Left lung (tissue), 10 donors: Measurements from ENCODE around the gene CST3. TPM values are rescaled to one million over a fixed set of nuclear protein-coding genes. Genes with fewer than 3 reads are reported as not detected.

Source experiments
- ATAC-seq: fragments of 200-7000 bp; cut with Tn5 transposase; one replicate; pipeline ENCODE4 v1.9.1; 2020; ENCODE audit warnings: moderate library complexity
- DNase-seq, 4 donors: peaks; one replicate each; pipeline ENCODE4 v3.0.0-alpha.2; 2013 to 2020
- H3K27ac ChIP-seq, 2 donors: fragments of 200-600 bp; sonication (generic) in 1 of 2; one replicate each; pipeline versions ENCODE4 v1.5.0 to v1.8.0; 2020 to 2021
- H3K27me3 ChIP-seq, 2 donors: fragments of 200-600 bp; sonication (generic) in 1 of 2; one replicate each; pipeline versions ENCODE4 v1.5.0 to v1.8.0; 2020 to 2021
- H3K36me3 ChIP-seq, 2 donors: fragments of 200-600 bp; sonication (generic) in 1 of 2; one replicate each; pipeline versions ENCODE4 v1.5.0 to v1.8.0; 2020 to 2021
- H3K4me1 ChIP-seq, 2 donors: fragments of 200-600 bp; one replicate each; pipeline ENCODE4 v1.8.0; 2021
- H3K4me3 ChIP-seq, 2 donors: fragments of 200-600 bp; sonication (generic) in 1 of 2; one replicate each; pipeline versions ENCODE4 v1.5.0 to v1.8.0; 2020 to 2021; ENCODE audit warnings: mild to moderate bottlenecking in 1 of 2
- H3K9me3 ChIP-seq, 2 donors: fragments of 200-600 bp; sonication (generic) in 1 of 2; one replicate each; pipeline versions ENCODE4 v1.5.0 to v1.8.0; 2020 to 2021
- intact Hi-C, 2 donors: fragments of 100-400 bp; cut with DNase I; formaldehyde crosslinking; loops; one replicate each; pipeline versions ENCODE4 v1.11.2 to v1.14.2; 2022
- polyA plus RNA-seq, 6 donors: library from polyadenylated mRNA; unstranded; fragments of 120-200 nt; gene quantifications; one replicate each; pipeline ENCODE4 v1.2.1, GENCODE V29; 2013; ENCODE audit not compliant: insufficient read length in 6 of 6
- total RNA-seq, 2 donors: library from RNA; stranded (reverse); fragmentation: NEBNext Ultra II Directional; extraction: Animal tissue kit (Norgen Biotek cat#: 25700); gene quantifications; one replicate each; pipeline ENCODE4 v1.2.1, GENCODE V29; 2021
- TF ChIP-seq, protein P1 (sequence below), 2 donors: fragments of 200-600 bp; sonication (generic) in 1 of 2; IDR thresholded peaks; one replicate each; pipeline versions ENCODE4 v1.5.0 to v1.8.0; 2021; ENCODE audit warnings: antibody characterized with exemption in 2 of 2
- donor health status: DM: no; HTN: yes; CAD: no.
- donor health status: DM: no; HTN: no; CAD: no.

Gene CST3
- total and polyA plus RNA-seq, 8 donors, result 145 to 714 (median 163) TPM

DNA sequence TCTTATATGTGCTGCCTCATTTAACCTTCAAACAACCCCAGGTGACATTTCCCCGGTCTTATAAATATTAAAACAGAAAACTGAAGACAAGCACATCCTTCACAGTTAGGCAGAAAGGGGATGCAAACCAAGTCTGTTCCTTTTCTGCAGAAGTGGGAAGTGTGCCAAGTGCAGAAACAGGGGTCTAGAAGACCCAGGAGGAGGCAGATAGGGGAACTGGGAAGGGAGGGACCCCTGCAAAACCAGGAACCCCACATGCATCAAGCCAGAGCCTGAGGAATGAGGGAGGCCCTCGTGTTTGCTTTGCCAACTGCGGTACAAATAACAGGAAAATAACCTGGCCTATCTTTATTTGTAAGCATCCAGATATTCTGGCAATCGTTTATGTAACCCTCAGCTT, 17.0 kb upstream of the CST3 start:
- Histone ChIP-seq H3K4me3 (no peak overlapping the region), H3K36me3 (no peaks in the 10 kb centered on the region), H3K4me1 (peaks cover 9 to 29% of the 10 kb centered on the region in 2 donors), H3K9me3 (no peaks in the 10 kb centered on the region), H3K27ac (peak overlapping the region in 1 of 2 donors; percentile 77), H3K27me3 (no peaks in the 10 kb centered on the region)
- intact Hi-C loops, result no loop called here
- DNase-seq (no peak), ATAC-seq (no peak)
- TF ChIP-seq, protein P1, sequence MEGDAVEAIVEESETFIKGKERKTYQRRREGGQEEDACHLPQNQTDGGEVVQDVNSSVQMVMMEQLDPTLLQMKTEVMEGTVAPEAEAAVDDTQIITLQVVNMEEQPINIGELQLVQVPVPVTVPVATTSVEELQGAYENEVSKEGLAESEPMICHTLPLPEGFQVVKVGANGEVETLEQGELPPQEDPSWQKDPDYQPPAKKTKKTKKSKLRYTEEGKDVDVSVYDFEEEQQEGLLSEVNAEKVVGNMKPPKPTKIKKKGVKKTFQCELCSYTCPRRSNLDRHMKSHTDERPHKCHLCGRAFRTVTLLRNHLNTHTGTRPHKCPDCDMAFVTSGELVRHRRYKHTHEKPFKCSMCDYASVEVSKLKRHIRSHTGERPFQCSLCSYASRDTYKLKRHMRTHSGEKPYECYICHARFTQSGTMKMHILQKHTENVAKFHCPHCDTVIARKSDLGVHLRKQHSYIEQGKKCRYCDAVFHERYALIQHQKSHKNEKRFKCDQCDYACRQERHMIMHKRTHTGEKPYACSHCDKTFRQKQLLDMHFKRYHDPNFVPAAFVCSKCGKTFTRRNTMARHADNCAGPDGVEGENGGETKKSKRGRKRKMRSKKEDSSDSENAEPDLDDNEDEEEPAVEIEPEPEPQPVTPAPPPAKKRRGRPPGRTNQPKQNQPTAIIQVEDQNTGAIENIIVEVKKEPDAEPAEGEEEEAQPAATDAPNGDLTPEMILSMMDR (IDR thresholded peaks at IDR 0.05), result no peak

DNA sequence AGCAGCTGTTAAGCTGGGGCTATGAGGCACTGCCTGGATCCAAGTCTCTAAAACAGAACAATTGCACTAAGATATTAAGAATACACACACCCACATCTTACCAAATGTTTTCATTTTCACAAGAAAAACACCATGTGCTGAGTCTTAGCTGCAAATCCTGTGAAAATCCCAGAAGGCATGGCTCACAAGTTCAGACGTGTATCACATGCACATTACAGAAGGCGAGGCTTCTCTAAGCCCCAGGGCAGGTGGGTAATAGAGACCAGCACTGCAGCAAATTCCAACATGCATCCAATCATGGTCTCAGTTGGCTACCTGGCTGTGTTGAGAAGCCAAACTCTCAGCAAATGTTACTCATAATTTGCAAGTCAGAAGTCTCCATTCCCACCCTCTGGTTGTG, 16.2 kb upstream of the CST3 start:
- no peak for DNase-seq
- no peak for ATAC-seq
- no peaks in the 10 kb centered on the region for H3K36me3 ChIP-seq
- no peak overlapping the region for H3K4me3 ChIP-seq
- intact Hi-C loops, result no loop called here
- H3K27me3 ChIP-seq, result no peaks in the 10 kb centered on the region
- no peak overlapping the region for H3K27ac ChIP-seq
- TF ChIP-seq, protein P1 (IDR thresholded peaks at IDR 0.05), result no peak
- no peaks in the 10 kb centered on the region for H3K9me3 ChIP-seq
- peaks cover 9 to 29% of the 10 kb centered on the region in 2 donors for H3K4me1 ChIP-seq

DNA sequence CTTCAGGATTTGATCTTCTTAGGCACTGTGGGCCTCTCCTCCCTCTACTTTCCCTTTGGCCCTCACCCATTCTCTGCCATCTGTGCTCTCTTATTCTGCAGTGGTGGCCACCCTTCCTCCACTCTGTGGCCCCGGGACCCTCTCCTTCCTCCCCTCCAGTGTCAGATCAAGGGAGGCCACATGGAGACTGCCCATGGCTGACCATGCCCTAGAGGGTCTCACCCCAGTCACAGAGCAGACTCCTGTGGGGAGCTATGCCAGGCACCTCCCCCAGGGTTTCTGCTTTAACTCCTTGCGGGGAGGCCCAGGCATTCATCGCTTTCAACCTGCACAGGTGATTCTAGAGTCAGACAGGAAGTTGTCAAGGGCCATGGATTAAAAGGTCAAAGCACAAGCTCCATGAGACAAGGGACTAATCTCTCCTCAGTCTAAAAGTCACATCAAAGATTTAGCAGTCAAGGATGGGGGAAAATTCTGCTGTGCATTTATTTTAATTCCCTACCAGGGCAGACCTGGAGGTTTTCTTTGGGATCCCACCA, 15.7 kb upstream of the CST3 start:
- DNase-seq, result no peak
- Histone ChIP-seq H3K27ac (no peak overlapping the region), H3K4me3 (no peak overlapping the region), H3K27me3 (no peaks in the 10 kb centered on the region), H3K9me3 (no peaks in the 10 kb centered on the region), H3K4me1 (peaks cover 9 to 29% of the 10 kb centered on the region in 2 donors), H3K36me3 (no peaks in the 10 kb centered on the region)
- ATAC-seq, result no peak
- intact Hi-C loops, result no loop called here
- TF ChIP-seq, protein P1 (IDR thresholded peaks at IDR 0.05), result no peak

DNA sequence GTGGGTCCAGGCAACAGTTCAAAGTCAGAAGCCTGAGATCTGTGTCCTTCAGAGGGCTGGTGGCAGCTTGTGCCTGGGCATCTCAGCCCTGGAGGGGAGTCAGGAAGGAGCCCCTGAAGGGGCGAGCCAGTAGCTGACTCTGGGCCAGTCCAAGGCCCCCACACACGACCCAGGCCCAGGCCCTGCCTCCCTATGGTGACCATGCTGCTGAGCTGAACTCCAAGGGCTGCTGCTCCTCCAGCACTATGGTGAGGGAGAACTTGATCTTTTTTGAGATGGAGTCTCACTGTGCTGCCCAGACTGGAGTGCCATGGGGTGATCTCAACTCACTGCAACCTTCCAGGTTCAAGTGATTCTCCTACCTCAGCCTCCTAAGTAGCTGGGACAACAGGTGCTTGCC, 15.2 kb upstream of the CST3 start:
- H3K36me3 ChIP-seq, result no peaks in the 10 kb centered on the region
- intact Hi-C loops, result no loop called here
- no peak overlapping the region for H3K27ac ChIP-seq
- no peaks in the 10 kb centered on the region for H3K27me3 ChIP-seq
- no peaks in the 10 kb centered on the region for H3K9me3 ChIP-seq
- TF ChIP-seq, protein P1 (IDR thresholded peaks at IDR 0.05), result no peak
- no peak overlapping the region for H3K4me3 ChIP-seq
- ATAC-seq (no peak), DNase-seq (no peak)
- H3K4me1 ChIP-seq, result peaks cover 9 to 29% of the 10 kb centered on the region in 2 donors

DNA sequence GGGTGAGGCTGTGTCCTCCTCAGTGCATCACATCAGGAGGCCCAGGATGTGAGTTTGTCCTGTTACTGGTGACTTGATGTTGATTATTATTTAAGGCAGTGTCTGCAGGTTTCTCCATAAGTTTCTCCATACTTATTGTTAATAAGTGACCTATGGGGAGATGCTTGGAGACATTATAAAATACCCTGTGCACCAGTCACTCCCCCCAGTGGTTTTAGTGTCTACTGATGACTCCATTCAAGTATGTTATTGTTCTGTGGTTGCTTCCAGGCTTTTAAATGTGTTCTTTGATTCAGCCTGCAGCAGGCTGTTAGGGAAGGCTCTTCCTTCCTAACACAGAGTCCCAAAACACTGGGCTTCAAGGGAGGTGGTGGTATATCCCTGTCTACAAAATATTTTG, 14.6 kb upstream of the CST3 start:
- TF ChIP-seq, protein P1 (IDR thresholded peaks at IDR 0.05), result no peak
- no peaks in the 10 kb centered on the region for H3K27me3 ChIP-seq
- intact Hi-C loops, result no loop called here
- DNase-seq (no peak), ATAC-seq (no peak)
- no peaks in the 10 kb centered on the region for H3K36me3 ChIP-seq
- peaks cover 9 to 29% of the 10 kb centered on the region in 2 donors for H3K4me1 ChIP-seq
- no peak overlapping the region for H3K27ac ChIP-seq
- no peaks in the 10 kb centered on the region for H3K9me3 ChIP-seq
- H3K4me3 ChIP-seq, result no peak overlapping the region
